Measurements from ENCODE around the gene TBCD.
A peak's percentile ranks its signal among the peaks of the same experiment; 100 is the strongest.

The TBCD gene

GRCh38 chr17:82913304-82914043 is 161.6 kb downstream of the TBCD start:
- no peak for TF ChIP-seq CTCF (IDR thresholded peaks at IDR 0.05; ENCODE audit: borderline replicate concordance, control extremely low read depth, extremely low read depth, insufficient read depth, missing control alignments)
- in situ Hi-C loops (cut with MboI; ENCODE audit: low sequenced_read_pairs, unreplicated experiment) = no loop called here
- no peak for DNase-seq (ENCODE audit: low spot score)

- no peak for TF ChIP-seq CTCF (IDR thresholded peaks at IDR 0.05; ENCODE audit: borderline replicate concordance, control extremely low read depth, extremely low read depth, insufficient read depth, missing control alignments)
- in situ Hi-C loops (cut with MboI; ENCODE audit: low sequenced_read_pairs, unreplicated experiment) = no loop called here
- DNase-seq (ENCODE audit: low spot score) = peak; percentile 78
Observed at GRCh38 chr17:82914375-82914774, 162.5 kb downstream of the TBCD start.

GRCh38 chr17:82915010-82915756 is 163.3 kb downstream of the TBCD start:
- in situ Hi-C loops (cut with MboI; ENCODE audit: low sequenced_read_pairs, unreplicated experiment) = no loop called here
- no peak for DNase-seq (ENCODE audit: low spot score)
- no peak for TF ChIP-seq CTCF (IDR thresholded peaks at IDR 0.05; ENCODE audit: borderline replicate concordance, control extremely low read depth, extremely low read depth, insufficient read depth, missing control alignments)

GRCh38 chr17:82915757-82916027 is 163.8 kb downstream of the TBCD start:
- no peak for DNase-seq (ENCODE audit: low spot score)
- in situ Hi-C loops (cut with MboI; ENCODE audit: low sequenced_read_pairs, unreplicated experiment) = no loop called here
- TF ChIP-seq CTCF (IDR thresholded peaks at IDR 0.05; ENCODE audit: borderline replicate concordance, control extremely low read depth, extremely low read depth, insufficient read depth, missing control alignments) = no peak

- in situ Hi-C loops (cut with MboI; ENCODE audit: low sequenced_read_pairs, unreplicated experiment) = no loop called here
- peak; percentile 59 for DNase-seq (ENCODE audit: low spot score)
- peak; percentile 7 for TF ChIP-seq CTCF (IDR thresholded peaks at IDR 0.05; ENCODE audit: borderline replicate concordance, control extremely low read depth, extremely low read depth, insufficient read depth, missing control alignments)
Observed at GRCh38 chr17:82917699-82918345, 166.0 kb downstream of the TBCD start.

- no peak for TF ChIP-seq CTCF (IDR thresholded peaks at IDR 0.05; ENCODE audit: borderline replicate concordance, control extremely low read depth, extremely low read depth, insufficient read depth, missing control alignments)
- no peak for DNase-seq (ENCODE audit: low spot score)
- in situ Hi-C loops (cut with MboI; ENCODE audit: low sequenced_read_pairs, unreplicated experiment) = no loop called here
Observed at GRCh38 chr17:82918508-82918907, 166.6 kb downstream of the TBCD start.

All from GM13976 (cell line).